ENCODE results near the gene PACS1.

Gene PACS1

GRCh38 chr11:66289548-66290329, 219.7 kb downstream of the PACS1 start:
- DNase-seq (ENCODE audit: low read depth): peak; percentile 60

GRCh38 chr11:66290330-66290621, 220.2 kb downstream of the PACS1 start:
- DNase-seq (ENCODE audit: low read depth): no peak

GRCh38 chr11:66291303-66291705, 221.2 kb downstream of the PACS1 start:
- no peak for DNase-seq (ENCODE audit: low read depth)

GRCh38 chr11:66291706-66292542, 221.9 kb downstream of the PACS1 start, which contains the start of gene TMEM151A:
TSS of gene TMEM151A (plus strand) at chr11:66291894. CDS start at chr11:66292014, 120 bp downstream.
- no peak for DNase-seq (ENCODE audit: low read depth)

GRCh38 chr11:66292543-66293332, 222.7 kb downstream of the PACS1 start:
- no peak for DNase-seq (ENCODE audit: low read depth)

- no peak for DNase-seq (ENCODE audit: low read depth)
Observed at GRCh38 chr11:66293352-66293751, 223.3 kb downstream of the PACS1 start.

- DNase-seq (ENCODE audit: low read depth): no peak
Observed at GRCh38 chr11:66293777-66294625, 223.9 kb downstream of the PACS1 start.

All from activated T-cell treated with anti-CD3 and anti-CD28 coated beads for 1 hour (primary cell).